Ramos (cell line): ENCODE results near the gene HDDC3.
"Not testable (repeated sequence)": the region's sequence is repeated elsewhere in the genome, so short reads cannot be mapped to it uniquely, and the experiment has no call there.

Experiments
- in situ Hi-C: fragments of 300-500 bp; cut with MboI; formaldehyde crosslinking; loops from one replicate; pipeline ENCODE4 v1.14.3; 2022; ENCODE audit warnings: low sequenced_read_pairs; ENCODE audit not compliant: unreplicated experiment

Gene HDDC3

DNA sequence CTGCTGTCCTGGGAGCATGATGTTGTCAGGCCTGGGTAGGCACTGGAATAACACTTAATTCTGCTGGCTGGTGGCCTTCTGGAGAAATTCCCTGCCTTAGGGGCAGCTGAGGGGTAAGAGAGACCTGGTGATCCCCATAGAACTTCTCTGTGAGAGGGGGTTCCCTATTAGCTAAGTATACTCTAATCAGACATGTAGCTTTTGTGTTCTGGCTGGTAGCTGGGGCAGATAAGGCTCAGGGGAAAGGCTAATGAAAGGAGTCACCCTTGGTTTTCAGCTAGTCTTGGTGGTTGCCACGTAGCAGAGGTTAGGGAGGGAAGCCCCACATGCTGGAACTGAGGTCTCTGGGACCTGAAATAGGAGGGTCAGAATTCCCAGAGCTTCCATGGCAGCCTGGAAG is 952 bp upstream of the HDDC3 start:
- in situ Hi-C loops = no loop called here

DNA sequence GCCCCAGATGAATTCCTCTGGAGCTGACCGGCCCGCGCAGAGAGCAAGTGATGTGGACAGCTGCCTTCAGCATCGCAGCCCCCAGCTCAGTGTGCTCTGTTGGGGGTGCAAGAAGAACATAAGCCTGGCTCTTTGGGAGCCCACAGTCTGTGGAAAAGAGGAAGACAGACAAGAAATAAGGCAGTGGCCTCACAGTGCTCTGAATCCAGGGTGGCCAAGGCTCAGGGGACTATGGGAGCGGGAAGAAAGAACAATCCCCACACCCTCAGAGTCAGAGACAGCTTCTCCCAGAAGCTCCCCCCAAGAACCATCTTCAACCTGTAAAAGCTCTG is 277 bp upstream of the HDDC3 start:
- in situ Hi-C loops = no loop called here

DNA sequence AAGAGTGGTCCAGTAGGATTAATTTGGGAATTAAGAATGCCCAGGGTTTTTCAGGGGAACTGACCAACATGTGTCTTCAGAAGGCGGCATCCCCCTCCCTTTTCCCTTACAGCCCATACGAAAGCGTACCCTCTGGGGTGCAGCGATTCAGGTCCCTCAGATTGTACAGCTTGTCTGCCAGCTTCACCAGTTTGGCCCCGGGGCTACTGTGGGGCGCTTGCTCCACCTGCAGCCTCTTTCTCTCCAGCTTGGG is 848 bp downstream of the HDDC3 start:
- in situ Hi-C loops = no loop called here

DNA sequence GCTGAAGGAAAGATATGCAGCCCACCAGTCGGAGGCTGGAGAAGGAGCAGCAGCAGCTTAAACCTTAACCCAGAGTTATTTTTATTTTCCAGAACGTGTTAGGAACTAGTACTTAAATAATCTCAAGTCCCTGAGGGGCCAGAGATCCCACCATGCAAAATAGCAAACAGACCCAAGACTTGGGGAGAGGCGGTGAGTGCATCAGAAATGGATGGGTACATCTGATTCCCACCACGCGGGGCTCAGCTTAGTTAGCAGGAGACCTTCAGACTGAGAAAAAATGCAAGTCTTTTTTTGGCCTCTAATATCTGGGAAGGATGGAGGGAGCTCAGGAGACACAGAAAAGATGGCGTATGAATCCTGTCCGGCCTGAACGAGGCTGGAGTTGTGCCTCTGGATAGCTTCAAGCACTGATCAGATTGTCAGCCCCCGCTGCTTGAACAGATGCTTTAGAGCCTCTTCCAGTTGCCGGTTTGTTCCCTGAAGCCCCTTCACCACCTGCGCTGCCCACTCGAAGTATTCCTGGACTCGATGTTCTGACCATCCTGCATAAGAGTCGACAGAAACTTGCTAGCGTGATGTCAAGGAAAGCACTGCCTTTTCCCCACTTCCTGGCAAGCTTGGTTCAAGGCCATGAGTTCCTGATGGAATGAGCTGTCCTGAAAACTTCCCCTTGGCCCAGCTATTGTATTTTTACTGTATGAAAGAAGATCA is 1.3 kb downstream of the HDDC3 start:
- in situ Hi-C loops = no loop called here

DNA sequence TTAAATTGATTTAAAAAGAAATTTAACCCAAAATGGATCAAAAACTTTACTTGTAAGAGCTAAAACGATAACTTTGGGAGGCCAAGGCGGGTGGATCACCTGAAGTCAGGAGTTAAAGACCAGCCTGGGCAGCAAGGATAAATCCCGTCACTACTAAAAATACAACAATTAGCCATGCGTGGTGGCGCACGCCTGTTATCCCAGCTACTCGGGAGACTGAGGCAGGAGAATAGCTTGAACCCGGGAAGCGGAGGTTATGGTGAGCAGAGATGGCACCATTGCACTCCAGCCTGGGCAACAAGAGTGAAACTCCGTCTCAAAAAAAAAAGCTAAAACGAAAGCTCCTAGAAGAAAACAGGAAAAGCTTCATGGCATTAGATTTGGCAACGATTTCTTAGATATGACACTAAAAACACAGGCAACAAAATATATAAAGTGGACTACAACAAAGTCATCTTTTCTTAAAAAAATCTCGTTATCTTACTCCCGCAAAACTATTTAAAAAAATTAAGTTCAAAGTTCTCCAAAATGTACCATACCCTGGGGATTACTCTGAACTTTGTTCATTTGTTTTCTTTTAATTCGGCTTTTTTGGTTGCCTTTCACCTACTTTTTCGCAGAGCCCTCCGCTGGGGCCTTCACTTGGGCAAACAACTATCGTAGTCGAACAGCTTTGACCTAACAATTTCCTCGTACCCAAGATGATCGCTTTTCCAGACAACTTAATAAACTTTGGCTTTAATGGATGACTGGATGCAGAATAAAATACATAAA is 2.9 kb downstream of the HDDC3 start:
- in situ Hi-C loops = no loop called here

- in situ Hi-C loops = not testable (repeated sequence)
Observed at GRCh38 chr15:90928106-90928505, 4.2 kb downstream of the HDDC3 start.

GRCh38 chr15:90926766-90927165 is 5.6 kb downstream of the HDDC3 start:
- in situ Hi-C loops = not testable (repeated sequence)

DNA sequence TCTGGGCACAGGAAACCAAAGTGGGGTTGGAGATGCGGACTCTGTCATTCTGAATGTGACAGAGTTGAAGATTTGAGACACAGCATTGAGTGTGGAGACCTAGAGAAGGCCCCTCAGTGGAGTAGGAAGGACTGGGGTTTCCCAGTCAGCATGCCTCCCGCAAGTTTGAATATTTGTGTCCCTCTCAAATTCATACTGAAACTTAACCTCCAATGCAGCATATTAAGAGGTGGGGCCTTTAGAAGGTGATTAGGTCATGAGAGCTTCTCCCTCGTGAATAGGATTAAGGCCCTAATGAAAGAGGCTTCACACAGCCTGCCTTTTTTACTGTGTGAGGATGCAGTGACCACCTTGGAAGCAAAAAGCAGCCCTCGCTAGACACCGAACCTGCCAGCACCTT is 8.0 kb downstream of the HDDC3 start:
- in situ Hi-C loops = no loop called here

DNA sequence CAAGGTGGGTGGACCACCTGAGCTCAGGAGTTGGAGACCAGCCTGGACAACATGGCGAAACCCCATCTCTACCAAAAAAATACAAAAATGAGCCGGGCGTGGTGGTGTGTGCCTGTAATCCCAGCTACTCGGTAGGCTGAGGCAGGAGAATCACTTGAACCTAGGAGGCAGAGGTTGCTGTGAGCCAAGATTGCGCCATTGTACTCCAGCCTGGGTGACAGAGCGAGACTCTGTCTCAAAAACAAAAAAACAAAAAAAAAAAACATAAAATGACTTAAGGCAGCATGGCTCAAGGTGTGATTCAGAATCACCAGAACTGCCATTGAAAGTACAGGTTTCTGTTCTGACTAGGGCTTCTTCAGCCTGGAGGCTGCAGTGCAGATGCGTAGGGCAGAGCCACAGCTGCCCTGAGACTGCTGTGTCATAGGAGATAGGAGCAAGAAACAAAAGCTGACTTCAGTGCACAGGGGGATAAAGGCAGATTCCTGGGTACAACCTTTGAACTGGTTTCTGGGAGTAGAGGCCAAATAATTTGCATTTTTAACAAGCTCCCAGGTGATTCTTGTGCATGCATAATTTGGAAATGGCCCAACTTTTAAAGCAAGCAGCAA is 9.5 kb downstream of the HDDC3 start:
- in situ Hi-C loops = not testable (repeated sequence)

- in situ Hi-C loops = no loop called here
Observed at GRCh38 chr15:90921887-90922286, 10.5 kb downstream of the HDDC3 start.

DNA sequence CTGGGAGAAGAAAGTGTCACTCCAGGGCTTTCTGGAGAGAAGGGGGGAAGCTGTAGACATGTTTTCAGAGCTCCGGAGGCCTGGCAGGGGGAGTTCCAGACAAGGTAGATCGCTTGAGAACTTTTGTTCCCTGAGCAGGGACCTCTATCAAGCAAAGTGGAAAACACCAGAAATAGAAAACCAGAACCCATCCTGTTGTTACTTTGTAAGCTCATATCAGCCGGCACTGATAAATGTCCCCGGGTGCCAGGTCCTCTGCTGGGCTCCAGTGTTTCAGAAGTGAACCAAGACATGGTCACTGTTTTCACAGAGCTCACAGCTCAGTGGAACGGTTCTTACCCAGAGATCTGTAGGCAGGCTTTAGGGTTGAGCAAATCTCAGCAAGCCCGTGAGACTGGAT is 13.5 kb downstream of the HDDC3 start:
- in situ Hi-C loops = no loop called here

GRCh38 chr15:90918034-90918788 is 14.1 kb downstream of the HDDC3 start:
- in situ Hi-C loops = no loop called here

DNA sequence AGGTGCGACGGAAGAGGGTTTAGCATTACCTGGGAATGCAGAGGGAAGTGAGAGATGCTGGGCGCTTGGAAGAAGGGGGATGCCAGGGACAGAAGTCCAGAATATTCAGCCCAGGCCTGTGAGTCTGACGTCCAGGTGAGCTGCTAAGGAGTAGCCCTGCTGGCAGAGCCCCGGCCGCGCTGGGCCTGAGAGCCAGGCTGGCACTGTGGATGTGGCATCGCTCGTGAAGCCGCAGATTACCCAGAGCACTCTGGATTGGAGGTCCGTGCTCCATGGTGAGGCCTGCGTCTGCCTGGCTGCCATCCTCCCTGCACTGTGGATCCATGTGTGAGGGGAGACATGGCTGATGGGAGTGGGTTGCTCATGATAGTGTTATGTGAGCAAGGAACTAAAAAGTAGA is 14.8 kb downstream of the HDDC3 start:
- in situ Hi-C loops = no loop called here

GRCh38 chr15:90916461-90916860 is 15.9 kb downstream of the HDDC3 start:
- in situ Hi-C loops = no loop called here

- in situ Hi-C loops = no loop called here
Observed at GRCh38 chr15:90915808-90916440, 16.4 kb downstream of the HDDC3 start.

DNA sequence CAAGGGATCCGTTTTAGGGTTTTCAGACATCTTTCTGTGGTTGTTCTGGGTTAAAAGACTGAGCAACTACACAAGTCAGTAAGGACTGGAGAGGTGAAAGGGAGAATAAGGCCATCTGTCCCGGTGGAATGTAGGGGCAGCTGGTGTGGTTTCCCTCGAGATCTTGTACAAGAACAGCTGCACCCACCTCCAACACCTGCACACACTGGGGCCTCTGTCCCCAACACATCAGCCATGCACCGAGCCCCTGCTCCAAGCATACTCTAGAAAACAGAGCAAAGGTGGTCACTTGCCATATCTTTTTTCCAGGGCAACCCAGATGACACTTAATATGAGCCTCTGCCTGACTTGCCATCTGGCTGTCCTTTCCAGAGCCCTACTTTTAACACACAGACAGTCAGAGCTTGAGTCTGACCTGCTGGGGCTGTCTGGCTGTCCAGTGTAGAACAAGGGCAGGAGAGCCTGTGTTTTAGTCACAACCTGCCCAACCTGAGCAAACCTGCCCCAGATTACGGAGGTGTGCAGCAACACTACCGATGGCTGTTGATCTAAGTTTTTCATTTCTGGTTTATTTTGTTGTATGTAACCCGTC is 17.0 kb downstream of the HDDC3 start:
- in situ Hi-C loops = no loop called here

DNA sequence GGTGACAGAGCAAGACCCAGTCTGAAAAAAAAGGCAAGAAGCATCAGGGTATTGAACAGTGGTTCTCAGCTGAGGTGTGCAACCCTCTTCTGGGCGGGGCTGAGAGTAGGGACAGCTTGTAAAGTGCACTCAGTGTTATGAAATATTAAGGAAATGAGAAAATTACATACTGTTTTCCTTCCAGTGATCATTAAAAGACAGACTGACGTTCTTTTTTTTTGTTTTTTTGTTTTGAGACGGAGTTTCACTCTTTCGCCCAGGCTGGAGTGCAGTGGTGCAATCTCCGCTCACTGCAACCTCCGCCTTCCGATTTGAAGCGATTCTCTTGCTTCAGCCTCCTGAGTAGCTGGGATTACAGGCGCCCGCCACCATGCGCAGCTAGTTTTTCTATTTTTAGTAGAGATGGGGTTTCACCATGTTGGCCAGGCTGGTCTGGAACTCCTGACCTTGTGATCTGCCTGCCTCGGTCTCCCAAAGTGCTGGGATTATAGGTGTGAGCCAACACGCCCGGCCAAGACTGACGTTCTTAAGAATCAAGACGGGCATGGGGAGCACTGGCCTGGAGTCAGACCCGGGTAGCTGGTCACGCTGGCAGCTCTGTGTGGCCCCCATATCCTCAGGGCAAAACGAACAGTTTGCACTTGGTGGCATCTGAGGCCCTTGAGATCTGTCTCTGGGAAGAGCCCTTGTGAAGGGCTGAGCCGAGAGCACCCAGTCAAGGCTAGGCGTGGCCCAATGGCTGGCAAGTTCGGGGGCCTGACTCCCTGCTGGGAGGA is 17.9 kb downstream of the HDDC3 start:
- in situ Hi-C loops = no loop called here

DNA sequence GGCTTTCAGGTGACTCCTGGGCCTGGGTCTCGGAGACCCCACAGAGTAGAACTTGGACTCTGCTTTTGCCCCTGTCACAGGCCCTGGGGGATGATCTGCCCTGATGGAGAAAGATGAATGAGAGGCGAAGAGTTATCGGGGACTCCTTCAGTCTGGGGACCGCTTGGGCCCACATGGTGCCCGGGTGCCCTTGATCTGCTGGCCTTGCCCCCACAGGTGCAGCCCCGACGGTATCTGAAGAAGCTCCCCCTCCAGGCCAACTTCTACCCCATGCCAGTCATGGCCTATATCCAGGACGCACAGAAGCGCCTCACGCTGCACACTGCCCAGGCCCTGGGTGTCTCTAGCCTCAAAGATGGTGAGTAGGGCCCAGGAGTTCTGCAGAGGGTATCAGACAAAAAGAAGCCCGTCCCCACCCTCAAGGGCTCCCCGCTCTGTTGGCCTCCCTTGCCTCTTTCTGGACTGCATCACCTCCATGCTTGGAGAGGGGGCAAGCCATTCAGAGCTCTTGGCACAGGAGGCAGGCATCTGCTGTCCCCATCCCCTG is 18.9 kb downstream of the HDDC3 start:
- in situ Hi-C loops = no loop called here

DNA sequence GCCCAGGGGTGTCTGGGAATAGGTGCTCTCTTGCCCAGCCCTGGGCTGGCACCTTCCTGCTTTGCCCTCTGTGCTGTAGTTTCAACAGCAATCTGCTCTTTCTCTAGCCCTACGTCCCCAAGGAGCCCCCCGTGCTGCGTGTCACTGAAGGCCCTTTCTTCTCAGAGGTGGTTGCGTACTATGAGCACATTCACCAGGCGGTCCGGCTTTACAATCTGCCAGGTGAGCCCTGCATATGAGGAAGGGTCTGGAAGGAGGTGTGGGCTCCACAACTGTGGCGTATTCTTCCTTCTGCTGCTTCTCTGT is 19.6 kb downstream of the HDDC3 start:
- in situ Hi-C loops = no loop called here
